Left lung (tissue), 10 donors: ENCODE results near the gene CD55. TPM values are rescaled to one million over a fixed set of nuclear protein-coding genes. Genes with fewer than 3 reads are reported as not detected.

Experiments used
- ATAC-seq: fragments of 200-7000 bp; cut with Tn5 transposase; one replicate; pipeline ENCODE4 v1.9.1; 2020; ENCODE audit warnings: moderate library complexity
- DNase-seq, 4 donors: peaks; one replicate each; pipeline ENCODE4 v3.0.0-alpha.2; 2013 to 2020
- H3K27ac ChIP-seq, 2 donors: fragments of 200-600 bp; sonication (generic) in 1 of 2; one replicate each; pipeline versions ENCODE4 v1.5.0 to v1.8.0; 2020 to 2021
- H3K27me3 ChIP-seq, 2 donors: fragments of 200-600 bp; sonication (generic) in 1 of 2; one replicate each; pipeline versions ENCODE4 v1.5.0 to v1.8.0; 2020 to 2021
- H3K36me3 ChIP-seq, 2 donors: fragments of 200-600 bp; sonication (generic) in 1 of 2; one replicate each; pipeline versions ENCODE4 v1.5.0 to v1.8.0; 2020 to 2021
- H3K4me1 ChIP-seq, 2 donors: fragments of 200-600 bp; one replicate each; pipeline ENCODE4 v1.8.0; 2021
- H3K4me3 ChIP-seq, 2 donors: fragments of 200-600 bp; sonication (generic) in 1 of 2; one replicate each; pipeline versions ENCODE4 v1.5.0 to v1.8.0; 2020 to 2021; ENCODE audit warnings: mild to moderate bottlenecking in 1 of 2
- H3K9me3 ChIP-seq, 2 donors: fragments of 200-600 bp; sonication (generic) in 1 of 2; one replicate each; pipeline versions ENCODE4 v1.5.0 to v1.8.0; 2020 to 2021
- CTCF ChIP-seq, 2 donors: fragments of 200-600 bp; sonication (generic) in 1 of 2; IDR thresholded peaks; one replicate each; pipeline versions ENCODE4 v1.5.0 to v1.8.0; 2021; ENCODE audit warnings: antibody characterized with exemption in 2 of 2
- intact Hi-C, 2 donors: fragments of 100-400 bp; cut with DNase I; formaldehyde crosslinking; loops; one replicate each; pipeline versions ENCODE4 v1.11.2 to v1.14.2; 2022
- polyA plus RNA-seq, 6 donors: library from polyadenylated mRNA; unstranded; fragments of 120-200 nt; gene quantifications; one replicate each; pipeline ENCODE4 v1.2.1, GENCODE V29; 2013; ENCODE audit not compliant: insufficient read length in 6 of 6
- total RNA-seq, 2 donors: library from RNA; stranded (reverse); fragmentation: NEBNext Ultra II Directional; extraction: Animal tissue kit (Norgen Biotek cat#: 25700); gene quantifications; one replicate each; pipeline ENCODE4 v1.2.1, GENCODE V29; 2021
- donor health status: DM: no; HTN: yes; CAD: no.
- donor health status: DM: no; HTN: no; CAD: no.

The CD55 gene
- total and polyA plus RNA-seq, 8 donors, result 53.9 to 593 (median 72.2) TPM

DNA sequence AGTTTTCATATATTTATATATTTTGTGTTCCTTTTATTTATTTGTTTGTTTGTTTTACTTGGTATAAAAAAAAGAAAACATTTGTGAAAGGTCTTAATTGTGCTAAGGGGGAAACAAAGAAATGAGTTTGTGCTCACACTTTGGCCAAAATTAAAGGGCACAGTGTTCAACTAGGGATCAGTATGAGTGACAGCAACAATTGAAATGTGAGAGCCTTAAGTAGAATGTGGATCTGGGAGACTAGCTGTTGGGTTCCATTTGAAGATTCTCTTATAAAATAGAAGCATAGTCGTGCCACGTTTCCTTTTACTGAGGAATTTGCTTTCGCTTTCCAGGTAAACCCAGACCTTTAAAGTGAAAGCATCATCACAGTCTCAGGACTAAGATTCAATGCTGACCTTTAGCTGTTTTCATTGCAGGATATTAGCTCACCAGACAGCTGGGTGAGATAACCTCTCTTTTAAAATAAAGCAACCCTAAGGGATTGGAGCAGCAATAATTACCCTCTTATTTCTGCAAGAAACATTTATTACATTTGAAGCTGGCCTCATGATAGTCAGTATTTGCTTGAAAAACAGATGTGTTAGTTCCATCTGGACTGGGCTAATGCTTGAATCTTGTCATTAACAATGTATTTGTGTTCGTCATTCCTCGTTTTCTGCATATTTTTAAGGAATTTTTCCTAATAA, 37.1 kb upstream of the CD55 start:
- no peak for DNase-seq
- no peaks in the 10 kb centered on the region for H3K9me3 ChIP-seq
- no peaks in the 10 kb centered on the region for H3K36me3 ChIP-seq
- H3K4me3 ChIP-seq, result no peak overlapping the region
- no peaks in the 10 kb centered on the region for H3K27me3 ChIP-seq
- no peak for TF ChIP-seq CTCF (IDR thresholded peaks at IDR 0.05)
- no peak overlapping the region for H3K27ac ChIP-seq
- no peaks in the 10 kb centered on the region for H3K4me1 ChIP-seq
- intact Hi-C loops, result no loop called here
- no peak for ATAC-seq

GRCh38 chr1:207286786-207287468, 34.6 kb upstream of the CD55 start:
- H3K36me3 ChIP-seq, result no peaks in the 10 kb centered on the region
- H3K9me3 ChIP-seq, result peaks cover 0 to 4% of the 10 kb centered on the region in 2 donors
- no peaks in the 10 kb centered on the region for H3K27me3 ChIP-seq
- H3K27ac ChIP-seq, result no peak overlapping the region
- intact Hi-C loops, result no loop called here
- no peaks in the 10 kb centered on the region for H3K4me1 ChIP-seq
- no peak for TF ChIP-seq CTCF (IDR thresholded peaks at IDR 0.05)
- no peak for DNase-seq
- H3K4me3 ChIP-seq, result no peak overlapping the region
- ATAC-seq, result no peak

DNA sequence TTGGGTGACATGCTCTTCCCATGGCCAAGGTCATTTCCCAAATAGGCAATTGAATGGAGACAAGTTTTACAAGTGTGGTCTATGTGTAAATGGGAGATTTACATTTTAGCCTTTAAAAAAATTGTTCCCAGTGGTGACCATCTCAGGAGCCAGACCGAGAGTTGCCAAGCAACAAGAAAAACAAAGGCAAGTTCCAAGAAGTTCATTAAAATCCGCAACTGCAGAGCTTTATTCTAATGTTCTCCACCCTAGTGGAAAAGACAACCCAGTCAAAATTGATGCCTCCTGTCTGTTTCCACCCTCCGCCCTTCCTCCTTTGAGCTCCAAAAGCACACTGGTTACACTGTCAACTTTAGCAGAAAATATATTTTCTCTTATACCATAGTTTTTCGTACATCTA, 33.2 kb upstream of the CD55 start:
- ATAC-seq (peak; percentile 56), DNase-seq (no peak)
- H3K4me1 ChIP-seq, result no peaks in the 10 kb centered on the region
- peaks cover 0 to 6% of the 10 kb centered on the region in 2 donors for H3K9me3 ChIP-seq
- H3K36me3 ChIP-seq, result no peaks in the 10 kb centered on the region
- H3K4me3 ChIP-seq, result no peak overlapping the region
- no peak overlapping the region for H3K27ac ChIP-seq
- H3K27me3 ChIP-seq, result no peaks in the 10 kb centered on the region
- TF ChIP-seq CTCF (IDR thresholded peaks at IDR 0.05), result no peak
- intact Hi-C loops, result no loop called here

- DNase-seq (no peak), ATAC-seq (no peak)
- TF ChIP-seq CTCF (IDR thresholded peaks at IDR 0.05), result no peak
- intact Hi-C loops, result no loop called here
- H3K4me1 ChIP-seq, result no peaks in the 10 kb centered on the region
- H3K4me3 ChIP-seq, result no peak overlapping the region
- H3K27me3 ChIP-seq, result no peaks in the 10 kb centered on the region
- peaks cover 0 to 6% of the 10 kb centered on the region in 2 donors for H3K9me3 ChIP-seq
- no peaks in the 10 kb centered on the region for H3K36me3 ChIP-seq
- no peak overlapping the region for H3K27ac ChIP-seq
Observed at GRCh38 chr1:207289756-207290155, 31.7 kb upstream of the CD55 start.

- DNase-seq (no peak), ATAC-seq (no peak)
- H3K9me3 ChIP-seq, result peaks cover 0 to 6% of the 10 kb centered on the region in 2 donors
- H3K36me3 ChIP-seq, result no peaks in the 10 kb centered on the region
- intact Hi-C loops, result no loop called here
- H3K4me1 ChIP-seq, result no peaks in the 10 kb centered on the region
- TF ChIP-seq CTCF (IDR thresholded peaks at IDR 0.05), result no peak
- H3K27me3 ChIP-seq, result no peaks in the 10 kb centered on the region
- no peak overlapping the region for H3K4me3 ChIP-seq
- H3K27ac ChIP-seq, result no peak overlapping the region
Observed at GRCh38 chr1:207291723-207292122, 29.8 kb upstream of the CD55 start.
